ENCODE results near the gene C7orf57. TPM values are rescaled to one million over a fixed set of nuclear protein-coding genes. Genes with fewer than 3 reads are reported as not detected.

Gene C7orf57
- total RNA-seq, 1 experiment from 2014 or later: 0.90 TPM

GRCh38 chr7:48088559-48089045 is 53.3 kb downstream of the C7orf57 start (continued):
- TF ChIP-seq USF1 (CRISPR knock-in tag; IDR thresholded peaks at IDR 0.05) (no peak; the same call in 1 of the 2 replicates), NR3C1 (CRISPR knock-in tag; conservative IDR thresholded peaks at IDR 0.05; ENCODE audit: low read depth) (no peak)

GRCh38 chr7:48089046-48090003 is 54.0 kb downstream of the C7orf57 start, which contains the start of gene UPP1:
UPP1 (plus strand) TSS chr7:48089265; CDS start chr7:48094784, 5,519 bp downstream.
- POLR2A ChIA-PET: interaction anchor here (0.7 to 2.5 kb wide), 9 partner anchors 14 to 120 kb away, joined by 3 to 17 read pairs (median 4); no protein-coding TSS in a partner anchor
- Mint-ChIP-seq H3K27me3 (ENCODE audit: low read depth) (no peaks in the 10 kb centered on the region), H3K36me3 (peaks cover 30% of the 10 kb centered on the region), H3K27ac (peak within 1 kb of the TSS; percentile 98), H3K4me3 (peak within 1 kb of the TSS; percentile 81), H3K4me1 (peaks cover 46% of the 10 kb centered on the region), H3K9me3 (no peaks in the 10 kb centered on the region)
- ATAC-seq (peak; percentile 85), DNase-seq (ENCODE audit: low spot score) (peak; percentile 93)
- CTCF ChIA-PET: interaction anchor here (0.6 to 3.1 kb wide), 9 partner anchors 19 to 144 kb away, joined by 3 to 23 read pairs (median 5); no protein-coding TSS in a partner anchor
- no peak for TF ChIP-seq IRF2 (CRISPR knock-in tag; IDR thresholded peaks at IDR 0.05; ENCODE audit: borderline replicate concordance, low read depth)
- TF ChIP-seq FOXP4 (CRISPR knock-in tag; IDR thresholded peaks at IDR 0.05): peak; percentile 88
- peak; percentile 29; the same call in 1 of the 2 replicates for TF ChIP-seq TCF7 (CRISPR knock-in tag; IDR thresholded peaks at IDR 0.05; ENCODE audit: low read depth)
- TF ChIP-seq E2F5 (CRISPR knock-in tag; IDR thresholded peaks at IDR 0.05): peak; percentile 77; the same call in 1 of the 2 replicates
- peak; percentile 74; the same call in 1 of the 2 replicates for TF ChIP-seq ZNF138 (CRISPR knock-in tag; conservative IDR thresholded peaks at IDR 0.05)
- TF ChIP-seq FOXK1 (CRISPR knock-in tag; IDR thresholded peaks at IDR 0.05): peak; percentile 83
- no peak for TF ChIP-seq PRDM15 (CRISPR knock-in tag; IDR thresholded peaks at IDR 0.05)
- TF ChIP-seq FOXP1 (CRISPR knock-in tag; IDR thresholded peaks at IDR 0.05; ENCODE audit: borderline replicate concordance): peak; percentile 93
- no peak for TF ChIP-seq ZSCAN18 (CRISPR knock-in tag; IDR thresholded peaks at IDR 0.05)
- no peak for TF ChIP-seq ZNF532 (CRISPR knock-in tag; IDR thresholded peaks at IDR 0.05; ENCODE audit: borderline replicate concordance)
- no peak for TF ChIP-seq GABPB1 (CRISPR knock-in tag; IDR thresholded peaks at IDR 0.05)
- TF ChIP-seq TEAD4 (CRISPR knock-in tag; IDR thresholded peaks at IDR 0.05): 0 out of 2 replicates have a peak, but pooled peaks have one; percentile 47
- no peak for TF ChIP-seq ZNF416 (CRISPR knock-in tag; IDR thresholded peaks at IDR 0.05)
- no peak; the same call in 1 of the 2 replicates for TF ChIP-seq TP53 (CRISPR knock-in tag; IDR thresholded peaks at IDR 0.05)
- no peak for TF ChIP-seq IRF1 (CRISPR knock-in tag; IDR thresholded peaks at IDR 0.05)
- TF ChIP-seq ZNF396 (CRISPR knock-in tag; IDR thresholded peaks at IDR 0.05; ENCODE audit: borderline replicate concordance): no peak

Measured in WTC11 (cell line).